Measurements from ENCODE around the gene WDR7.

Gene WDR7

GRCh38 chr18:56803051-56803450 is 151.9 kb downstream of the WDR7 start:
- DNase-seq (ENCODE audit: low read depth in 2 of 2) = no peak

DNA sequence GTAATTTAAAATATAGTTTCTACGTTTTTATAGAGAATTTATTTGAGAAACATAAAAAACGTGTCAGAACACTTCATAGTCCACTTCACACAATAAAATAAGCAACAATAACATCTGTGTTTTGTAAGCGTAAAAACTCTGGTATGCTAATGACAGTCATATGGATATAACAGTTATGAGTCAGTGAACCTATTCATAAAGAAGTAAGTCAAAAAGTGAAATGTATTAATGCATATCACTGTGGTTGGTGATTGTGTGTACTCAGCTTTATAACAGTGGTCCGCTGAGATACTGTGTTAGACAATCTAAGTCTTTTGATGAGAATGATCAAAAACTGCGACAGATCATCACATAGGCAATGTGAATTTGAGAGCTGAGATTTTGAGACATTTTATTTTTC is 153.2 kb downstream of the WDR7 start:
- DNase-seq (ENCODE audit: low read depth in 2 of 2) = no peak

- DNase-seq (ENCODE audit: low read depth in 2 of 2) = no peak
These were observed 156.7 kb downstream of the WDR7 start for GRCh38 chr18:56807901-56808300.

DNA sequence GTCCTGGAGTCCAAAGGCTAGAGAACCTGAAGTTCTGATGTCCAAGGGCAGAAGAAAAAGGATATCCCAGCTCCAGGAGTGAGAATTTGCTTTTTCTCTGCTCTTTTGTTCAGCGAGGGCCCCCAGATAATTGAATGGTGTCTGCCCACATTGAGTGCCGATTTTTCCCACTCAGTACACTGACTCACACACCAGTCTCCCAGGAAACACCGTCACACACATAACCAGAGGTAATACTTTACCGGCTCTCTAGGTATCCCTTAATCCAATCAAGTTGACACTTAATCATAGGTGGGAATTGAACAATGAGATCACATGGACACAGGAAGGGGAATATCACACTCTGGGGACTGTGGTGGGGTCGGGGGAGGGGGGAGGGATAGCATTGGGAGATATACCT is 161.5 kb downstream of the WDR7 start:
- no peak for DNase-seq (ENCODE audit: low read depth in 2 of 2)

DNA sequence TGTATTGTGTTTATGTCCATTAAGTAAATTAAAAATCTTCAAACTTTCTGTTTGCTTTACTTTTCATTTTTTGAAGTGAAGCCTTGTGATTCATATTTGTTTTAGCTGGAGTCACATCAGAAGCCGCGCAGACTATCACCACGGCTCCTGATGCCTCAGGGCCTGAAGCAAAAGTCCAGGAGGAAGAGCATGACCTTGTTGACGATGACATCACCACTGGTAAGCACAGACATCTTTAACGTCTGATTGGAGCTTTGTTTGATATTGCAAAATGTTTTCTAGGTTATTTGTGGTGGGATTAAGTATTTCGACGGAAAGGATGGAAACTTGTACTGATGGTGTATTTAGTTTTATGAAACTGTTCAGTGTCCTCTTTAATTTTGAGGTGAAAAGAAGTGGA is 164.8 kb downstream of the WDR7 start:
- no peak for DNase-seq (ENCODE audit: low read depth in 2 of 2)

GRCh38 chr18:56823986-56824565 is 172.9 kb downstream of the WDR7 start:
- no peak for DNase-seq (ENCODE audit: low read depth in 2 of 2)

GRCh38 chr18:56825321-56825720 is 174.2 kb downstream of the WDR7 start:
- DNase-seq (ENCODE audit: low read depth in 2 of 2) = no peak

DNA sequence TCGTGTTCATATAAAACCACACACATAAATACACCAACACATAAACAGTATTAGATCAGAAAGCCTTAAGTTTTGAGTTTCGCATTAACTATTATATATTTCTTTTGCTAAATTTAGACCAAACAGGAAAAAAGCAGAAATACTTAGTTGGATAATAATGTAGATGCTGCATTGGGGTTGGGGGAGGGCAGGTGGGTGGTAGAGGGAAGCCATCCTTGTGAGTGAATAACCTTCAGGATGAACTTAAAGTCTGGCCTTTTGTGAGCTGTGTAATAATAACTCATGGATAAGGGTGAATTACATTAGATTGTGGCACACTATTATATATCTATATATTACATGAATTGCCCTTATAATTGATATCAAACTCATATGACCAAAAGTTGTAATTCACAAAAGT is 174.7 kb downstream of the WDR7 start:
- no peak for DNase-seq (ENCODE audit: low read depth in 2 of 2)

GRCh38 chr18:56831988-56832387 is 180.8 kb downstream of the WDR7 start:
- DNase-seq (ENCODE audit: low read depth in 2 of 2) = no peak

- DNase-seq (ENCODE audit: low read depth in 2 of 2) = no peak
These were observed 184.2 kb downstream of the WDR7 start for GRCh38 chr18:56835331-56835730.

DNA sequence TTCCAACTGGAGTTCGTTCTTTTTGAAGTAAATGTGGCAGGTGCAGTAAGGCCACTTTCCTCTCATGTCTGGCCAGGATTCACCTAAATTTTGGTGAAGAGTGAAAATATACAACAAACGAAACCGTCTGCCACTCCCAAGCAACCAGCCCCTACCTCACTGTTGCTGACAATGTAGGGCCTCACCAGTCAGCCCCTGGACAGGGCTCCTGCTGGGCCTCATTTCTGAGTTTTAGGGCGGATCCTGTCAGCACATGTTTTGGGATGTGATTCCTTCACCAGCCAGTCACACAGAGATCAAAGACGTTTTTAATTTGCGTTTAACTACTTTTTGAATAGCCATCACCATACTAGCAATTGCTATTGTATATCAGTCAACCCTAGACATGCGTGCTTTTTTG is 185.0 kb downstream of the WDR7 start:
- DNase-seq (ENCODE audit: low read depth in 2 of 2) = no peak

DNA sequence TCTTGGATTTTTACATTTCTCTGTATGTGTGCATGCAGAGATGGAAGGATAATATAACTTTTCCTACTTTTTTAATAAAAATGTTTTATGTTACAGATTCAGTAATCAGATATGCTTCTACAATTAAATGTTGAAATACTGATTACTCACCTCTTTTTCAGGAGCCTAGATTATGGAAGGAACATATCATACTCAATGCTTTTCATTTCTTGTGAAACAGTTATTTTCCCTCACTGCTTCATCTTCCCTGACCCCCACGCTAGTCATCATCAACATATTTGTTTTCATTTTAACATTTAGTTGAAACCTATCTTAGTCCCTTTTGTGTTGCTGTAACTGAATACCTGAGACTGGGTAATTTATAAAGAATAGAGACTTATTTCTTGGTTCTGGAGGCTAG is 190.7 kb downstream of the WDR7 start:
- DNase-seq (ENCODE audit: low read depth in 2 of 2) = no peak

GRCh38 chr18:56843241-56843640 is 192.1 kb downstream of the WDR7 start:
- no peak for DNase-seq (ENCODE audit: low read depth in 2 of 2)

GRCh38 chr18:56844556-56844955 is 193.4 kb downstream of the WDR7 start:
- DNase-seq (ENCODE audit: low read depth in 2 of 2) = no peak

DNA sequence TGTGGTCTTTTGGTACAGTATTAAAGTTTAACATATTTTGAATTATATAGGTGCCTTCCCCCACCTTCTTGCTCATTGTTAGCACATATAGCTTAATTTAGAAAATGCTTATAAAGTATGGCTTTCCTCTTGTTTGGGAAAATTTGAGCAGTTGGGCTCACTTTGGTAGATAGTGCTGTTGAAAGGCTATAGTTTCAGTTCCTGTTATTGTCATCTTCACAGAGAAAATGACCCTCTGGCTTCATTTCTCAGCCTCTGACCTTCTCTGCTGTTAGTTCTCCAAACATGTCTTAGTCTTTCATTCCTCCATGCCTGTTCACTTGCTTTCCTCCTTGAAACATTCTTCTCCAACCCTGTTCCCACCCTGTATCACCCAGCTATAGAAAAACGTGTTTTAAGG is 200.6 kb downstream of the WDR7 start:
- DNase-seq (ENCODE audit: low read depth in 2 of 2) = no peak

DNA sequence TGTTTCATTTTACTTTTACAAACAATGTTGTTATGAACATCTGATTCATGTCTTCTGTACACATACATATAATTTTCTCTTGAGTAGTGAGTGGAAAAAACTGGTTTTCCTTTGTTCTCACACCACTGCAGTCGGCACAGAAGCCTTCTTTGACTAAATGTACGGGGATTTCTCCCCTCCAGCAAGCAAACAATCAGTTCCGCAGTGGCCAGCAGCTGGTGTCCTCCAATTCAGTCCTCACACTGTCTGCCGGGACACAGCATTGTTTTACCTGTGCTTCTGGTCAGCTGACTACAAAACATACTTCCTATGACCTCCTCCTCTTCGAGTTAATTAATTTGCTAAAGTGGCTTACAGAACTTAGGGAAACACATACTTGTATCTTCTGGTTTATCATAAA is 202.8 kb downstream of the WDR7 start:
- no peak for DNase-seq (ENCODE audit: low read depth in 2 of 2)

DNA sequence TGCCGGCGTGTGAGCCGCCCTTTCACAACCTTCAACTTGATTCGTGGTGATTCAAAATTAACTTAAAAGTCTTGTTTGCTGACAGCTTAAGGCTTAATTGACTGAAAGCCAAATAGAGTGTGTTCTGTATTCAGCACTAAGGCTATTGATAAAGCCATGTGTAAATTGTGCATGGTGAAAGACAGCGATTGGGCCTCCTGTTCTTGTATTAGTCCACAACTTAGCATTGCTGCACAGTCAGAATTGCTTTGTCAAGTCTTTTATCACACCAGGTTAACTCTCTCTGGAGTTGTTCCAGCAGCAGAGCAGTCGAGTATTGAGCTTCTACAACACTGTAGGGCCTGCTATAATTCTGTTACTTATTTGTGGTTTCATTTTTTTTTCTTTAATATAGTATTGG is 210.1 kb downstream of the WDR7 start:
- no peak for DNase-seq (ENCODE audit: low read depth in 2 of 2)

DNA sequence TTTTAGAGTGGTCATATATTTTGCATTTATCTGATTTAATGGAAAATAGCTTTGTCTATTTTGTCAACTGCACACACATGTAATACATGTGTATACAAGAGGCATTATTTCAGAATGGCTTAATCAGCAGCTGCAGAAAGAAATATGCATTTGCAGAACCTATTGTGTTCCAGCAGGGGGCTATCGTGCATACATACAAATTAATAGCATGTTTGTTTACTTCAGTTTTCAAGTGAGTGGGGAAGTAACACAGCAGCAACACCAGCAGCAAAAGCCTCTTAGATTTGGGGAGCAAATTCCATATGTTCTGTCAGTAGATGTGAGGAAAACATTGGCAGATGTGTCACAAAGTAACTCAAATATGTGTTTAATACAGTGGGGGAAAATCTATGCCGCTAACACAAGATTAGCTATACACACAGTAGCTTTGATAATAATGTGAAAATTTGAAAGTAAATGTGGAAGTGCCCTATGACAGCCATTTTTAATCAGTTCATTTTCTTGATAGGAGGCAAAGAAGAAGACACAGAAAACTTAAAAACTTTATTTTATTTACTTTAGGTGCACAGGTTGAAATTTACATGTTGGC is 218.1 kb downstream of the WDR7 start:
- DNase-seq (ENCODE audit: low read depth in 2 of 2) = no peak

- no peak for DNase-seq (ENCODE audit: low read depth in 2 of 2)
These were observed 219.8 kb downstream of the WDR7 start for GRCh38 chr18:56870982-56871381.

- DNase-seq (ENCODE audit: low read depth in 2 of 2) = no peak
These were observed 221.0 kb downstream of the WDR7 start for GRCh38 chr18:56872140-56872539.

DNA sequence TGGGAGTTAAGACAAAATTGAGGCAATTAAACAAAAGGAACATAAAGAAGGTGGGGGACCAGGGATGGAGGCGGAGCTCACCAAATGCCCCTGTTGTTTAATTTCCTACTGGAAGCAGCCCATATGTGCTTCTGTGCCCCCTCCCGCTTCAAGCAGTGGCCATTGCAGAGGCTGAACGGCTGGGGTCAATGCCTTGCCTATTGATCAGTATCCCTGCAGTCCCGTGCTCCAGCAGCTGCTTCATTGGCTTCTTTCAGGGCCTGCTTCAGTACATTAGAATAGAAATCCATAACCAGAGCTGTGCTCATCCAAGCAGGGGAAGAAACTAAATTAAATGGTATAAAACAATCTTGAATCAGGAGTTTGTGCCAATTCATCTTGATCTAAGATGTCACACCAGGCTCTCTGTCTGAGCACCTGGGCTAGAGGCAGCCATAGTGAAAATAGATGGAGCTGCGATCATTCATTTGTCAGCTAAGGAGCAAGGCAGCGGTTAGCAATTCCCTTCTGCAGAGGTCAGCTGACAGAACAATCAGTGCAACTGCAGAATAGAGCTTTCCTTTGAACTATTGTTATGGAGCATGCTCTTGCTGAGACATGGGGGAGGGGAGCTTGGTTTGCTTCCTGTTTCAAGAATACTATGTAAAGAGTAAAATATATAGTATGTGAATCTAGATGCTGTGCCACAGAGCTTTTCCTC is 222.4 kb downstream of the WDR7 start:
- DNase-seq (ENCODE audit: low read depth in 2 of 2) = no peak

- DNase-seq (ENCODE audit: low read depth in 2 of 2) = no peak
These were observed 227.6 kb downstream of the WDR7 start for GRCh38 chr18:56878711-56879110.

- DNase-seq (ENCODE audit: low read depth in 2 of 2) = no peak
These were observed 233.4 kb downstream of the WDR7 start for GRCh38 chr18:56884511-56884910.

GRCh38 chr18:56888978-56889377 is 237.8 kb downstream of the WDR7 start:
- DNase-seq (ENCODE audit: low read depth in 2 of 2) = no peak

Measured in stimulated activated CD4-positive, alpha-beta T cell treated with anti-CD3 and anti-CD28 coated beads, Interleukin-1b, Interleukin-23, amount 100 ng/mL, for 1 hour (primary cell).